ENCODE results near the gene ADAMTSL3.

Gene ADAMTSL3

GRCh38 chr15:83838763-83839162, 184.8 kb downstream of the ADAMTSL3 start:
- TF ChIP-seq TAF1 (IDR thresholded peaks at IDR 0.05; ENCODE audit: borderline replicate concordance, insufficient read depth, low read length) = no peak
- no peak for TF ChIP-seq SIN3A (IDR thresholded peaks at IDR 0.05; ENCODE audit: borderline replicate concordance, insufficient read depth, low read length)

GRCh38 chr15:83842281-83842680, 188.4 kb downstream of the ADAMTSL3 start:
- TF ChIP-seq FOXP2 (optimal IDR thresholded peaks at IDR 0.05; ENCODE audit: borderline replicate concordance, extremely low read depth, extremely low read length, insufficient read depth) = no peak

GRCh38 chr15:83843471-83843871, 189.5 kb downstream of the ADAMTSL3 start:
- TF ChIP-seq SIN3A (IDR thresholded peaks at IDR 0.05; ENCODE audit: borderline replicate concordance, insufficient read depth, low read length) = no peak
- no peak for TF ChIP-seq FOXP2 (optimal IDR thresholded peaks at IDR 0.05; ENCODE audit: borderline replicate concordance, extremely low read depth, extremely low read length, insufficient read depth)
- TF ChIP-seq POLR2AphosphoS5 (IDR thresholded peaks at IDR 0.05; ENCODE audit: low read depth, low read length) = no peak
- no peak for TF ChIP-seq TAF1 (IDR thresholded peaks at IDR 0.05; ENCODE audit: borderline replicate concordance, insufficient read depth, low read length)
- TF ChIP-seq REST (IDR thresholded peaks at IDR 0.05; ENCODE audit: insufficient read depth in 1 of 2, low read depth in 2 of 2, low read length in 2 of 2) = no peak

GRCh38 chr15:83844742-83845141, 190.8 kb downstream of the ADAMTSL3 start:
- TF ChIP-seq POLR2AphosphoS5 (IDR thresholded peaks at IDR 0.05; ENCODE audit: low read depth, low read length) = no peak
- no peak for TF ChIP-seq FOXP2 (optimal IDR thresholded peaks at IDR 0.05; ENCODE audit: borderline replicate concordance, extremely low read depth, extremely low read length, insufficient read depth)
- TF ChIP-seq REST (IDR thresholded peaks at IDR 0.05; ENCODE audit: insufficient read depth in 1 of 2, low read depth in 2 of 2, low read length in 2 of 2) = no peak
- TF ChIP-seq TAF1 (IDR thresholded peaks at IDR 0.05; ENCODE audit: borderline replicate concordance, insufficient read depth, low read length) = no peak
- TF ChIP-seq SIN3A (IDR thresholded peaks at IDR 0.05; ENCODE audit: borderline replicate concordance, insufficient read depth, low read length) = no peak

GRCh38 chr15:83845230-83845629, 191.3 kb downstream of the ADAMTSL3 start:
- TF ChIP-seq TAF1 (IDR thresholded peaks at IDR 0.05; ENCODE audit: borderline replicate concordance, insufficient read depth, low read length) (no peak), FOXP2 (optimal IDR thresholded peaks at IDR 0.05; ENCODE audit: borderline replicate concordance, extremely low read depth, extremely low read length, insufficient read depth) (no peak), SIN3A (IDR thresholded peaks at IDR 0.05; ENCODE audit: borderline replicate concordance, insufficient read depth, low read length) (no peak), POLR2AphosphoS5 (IDR thresholded peaks at IDR 0.05; ENCODE audit: low read depth, low read length) (no peak), REST (IDR thresholded peaks at IDR 0.05; ENCODE audit: insufficient read depth in 1 of 2, low read depth in 2 of 2, low read length in 2 of 2) (no peak)

- TF ChIP-seq POLR2AphosphoS5 (IDR thresholded peaks at IDR 0.05; ENCODE audit: low read depth, low read length) = no peak
- no peak for TF ChIP-seq REST (IDR thresholded peaks at IDR 0.05; ENCODE audit: insufficient read depth in 1 of 2, low read depth in 2 of 2, low read length in 2 of 2)
- no peak for TF ChIP-seq FOXP2 (optimal IDR thresholded peaks at IDR 0.05; ENCODE audit: borderline replicate concordance, extremely low read depth, extremely low read length, insufficient read depth)
- no peak for TF ChIP-seq TAF1 (IDR thresholded peaks at IDR 0.05; ENCODE audit: borderline replicate concordance, insufficient read depth, low read length)
- no peak for TF ChIP-seq SIN3A (IDR thresholded peaks at IDR 0.05; ENCODE audit: borderline replicate concordance, insufficient read depth, low read length)
These were observed 192.9 kb downstream of the ADAMTSL3 start for GRCh38 chr15:83846847-83847246.

Measured in PFSK-1 (cell line).